Limb (tissue), 2 donors: ENCODE results near the gene CACNA1B.
A peak's percentile ranks its signal among the peaks of the same experiment; 100 is the strongest.

Source experiments
- DNase-seq, 2 donors: peaks; one replicate each; pipeline ENCODE4 v3.0.0-alpha.2; 2016; ENCODE audit errors: extremely low spot score in 2 of 2

The CACNA1B gene

GRCh38 chr9:137877506-137878122, at the start of gene CACNA1B:
TSS of gene CACNA1B (plus strand) at chr9:137877782. CDS start at chr9:137877934, 152 bp downstream.
- peak in 1 of 2 donors; percentile 64 for DNase-seq

DNA sequence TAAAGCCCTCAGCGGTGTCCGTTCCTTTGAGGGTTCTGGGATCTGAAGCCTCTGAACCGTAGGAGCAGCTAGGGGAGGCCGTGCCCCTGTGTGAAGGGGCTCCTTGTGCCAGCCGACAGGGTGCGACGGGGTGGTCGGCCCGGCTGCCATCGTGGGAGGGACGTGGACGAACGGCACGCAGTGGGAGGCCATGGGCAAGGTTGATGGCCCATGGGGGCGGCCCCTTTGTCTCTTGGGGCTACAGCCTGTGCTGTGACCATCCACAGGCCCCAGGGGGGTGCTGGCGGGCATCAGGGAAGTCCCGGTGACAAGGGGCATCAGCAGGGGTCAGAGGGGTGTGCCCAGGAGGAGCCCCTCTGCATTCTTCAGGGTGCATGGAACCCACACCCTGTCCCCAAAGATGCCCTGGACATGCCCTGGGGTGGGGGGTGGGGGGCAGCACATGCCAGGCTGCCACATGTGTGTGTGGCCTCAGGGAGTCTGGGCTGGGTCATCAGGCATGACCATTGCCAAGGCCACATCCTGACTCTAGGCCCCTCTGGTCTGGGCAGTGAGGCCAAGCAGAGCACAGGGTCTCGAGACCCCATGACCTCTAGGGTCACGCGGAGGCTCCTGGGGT, 49.6 kb upstream of the CACNA1B start:
- DNase-seq = peak in 1 of 2 donors; percentile 21

DNA sequence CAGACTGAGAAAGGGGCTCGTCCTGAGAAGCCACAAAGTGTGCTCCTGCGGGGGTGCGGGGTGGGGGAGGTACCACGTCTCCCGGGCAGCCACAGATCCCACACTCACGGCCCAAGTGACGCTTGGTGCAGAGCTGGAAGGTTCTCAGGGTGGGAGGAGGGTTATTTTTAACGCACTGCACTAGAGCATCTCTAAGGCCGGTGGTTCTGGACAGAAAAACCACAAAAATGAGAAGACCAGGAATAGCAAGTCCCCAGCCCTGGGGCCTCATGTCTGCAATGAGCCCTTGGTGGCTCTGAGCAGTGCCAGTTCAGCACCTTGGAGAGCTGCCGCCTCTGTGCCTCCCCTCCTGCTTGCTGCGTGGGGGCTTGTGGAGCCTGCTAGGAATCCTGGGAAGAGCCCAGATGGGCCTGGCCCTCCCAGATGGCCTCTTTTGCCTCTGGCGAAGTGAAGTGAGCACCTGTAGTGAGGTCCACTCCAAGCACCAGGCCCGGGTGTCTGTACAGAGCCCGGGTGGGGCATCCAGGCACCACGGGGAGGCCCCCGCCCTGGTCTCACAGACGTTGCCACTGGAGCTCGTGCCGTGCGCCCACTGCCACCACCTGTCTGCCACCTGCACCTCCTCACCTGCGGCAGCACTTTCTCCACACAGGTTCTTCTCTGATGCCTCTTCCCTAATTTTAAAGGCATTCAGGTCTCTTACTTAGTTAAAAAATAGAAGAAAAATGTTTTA, 48.9 kb upstream of the CACNA1B start:
- peak; percentile 15 to 54 for DNase-seq

DNA sequence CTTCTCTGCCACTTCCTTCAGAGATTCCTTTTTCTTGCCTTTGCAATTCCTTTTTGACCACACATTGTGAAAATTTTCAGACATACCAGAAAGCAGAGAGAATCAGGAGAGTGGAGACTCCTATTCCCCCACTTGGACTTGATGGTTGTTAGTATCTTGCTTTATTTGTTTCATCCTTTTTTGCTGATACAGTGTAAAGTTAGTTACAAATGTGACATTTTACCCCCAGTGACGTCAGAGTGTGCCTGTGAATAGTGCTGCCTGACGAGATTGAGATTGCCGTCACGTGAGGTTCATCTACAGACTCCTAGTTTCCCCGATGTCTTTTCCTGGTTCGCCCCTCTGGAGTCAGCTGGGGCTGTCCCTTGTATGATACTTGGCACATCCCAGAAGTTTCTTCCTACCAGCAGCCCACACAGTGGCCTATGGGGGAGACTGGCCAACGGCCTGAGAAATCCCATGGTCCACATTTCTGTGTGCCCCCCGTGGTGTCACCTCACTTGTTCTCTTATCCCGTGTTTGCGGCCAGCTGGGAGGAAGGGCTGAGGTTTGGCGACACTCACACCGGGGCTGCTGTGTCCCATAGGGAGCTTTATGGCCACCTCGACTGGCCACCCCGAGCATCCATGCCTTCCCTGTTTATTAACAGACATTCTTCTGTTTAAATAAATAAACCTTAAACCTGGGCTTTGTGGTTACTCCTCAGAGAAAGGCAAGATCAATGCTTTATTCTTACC, 48.2 kb upstream of the CACNA1B start:
- no peak for DNase-seq

- no peak for DNase-seq
These were observed 45.3 kb upstream of the CACNA1B start for GRCh38 chr9:137832191-137832700.

DNA sequence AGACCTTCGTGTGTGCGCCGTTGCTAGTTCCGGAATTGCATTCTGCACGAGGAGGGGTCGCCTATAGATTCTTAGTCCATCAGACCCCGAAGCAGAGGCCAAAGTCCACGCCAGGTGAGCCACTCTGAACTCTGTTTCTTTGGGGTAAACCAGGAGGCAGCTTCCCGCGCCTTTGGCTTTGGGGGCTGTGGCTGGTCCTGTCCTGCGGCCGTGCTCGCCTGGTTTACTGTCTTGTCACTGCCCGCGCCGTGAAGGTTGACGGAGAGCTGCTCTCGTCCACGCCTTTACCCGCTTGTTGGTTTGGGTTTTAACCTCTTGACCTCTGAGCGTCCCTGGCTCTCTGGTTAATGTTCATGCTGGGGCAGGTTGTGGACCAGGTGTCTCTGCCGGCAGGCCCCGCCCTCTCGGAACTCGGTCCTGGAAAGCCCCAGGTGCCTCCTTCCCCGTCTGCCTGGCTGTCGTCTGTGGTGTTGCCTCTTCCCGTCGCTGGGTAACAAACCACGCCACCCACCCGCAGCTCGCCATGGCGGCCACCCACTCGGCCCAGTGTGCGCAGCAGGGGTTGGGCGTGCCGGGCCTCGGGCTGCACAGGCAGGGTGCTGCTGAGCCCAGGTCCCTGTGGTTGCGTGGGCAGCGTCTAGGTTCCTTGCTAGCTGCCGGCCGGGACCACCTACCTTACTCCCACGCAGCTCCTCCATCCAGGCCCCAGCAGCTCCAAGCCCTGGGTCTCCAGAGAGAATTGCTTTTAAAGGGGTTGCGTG, 44.6 kb upstream of the CACNA1B start:
- no peak for DNase-seq

DNA sequence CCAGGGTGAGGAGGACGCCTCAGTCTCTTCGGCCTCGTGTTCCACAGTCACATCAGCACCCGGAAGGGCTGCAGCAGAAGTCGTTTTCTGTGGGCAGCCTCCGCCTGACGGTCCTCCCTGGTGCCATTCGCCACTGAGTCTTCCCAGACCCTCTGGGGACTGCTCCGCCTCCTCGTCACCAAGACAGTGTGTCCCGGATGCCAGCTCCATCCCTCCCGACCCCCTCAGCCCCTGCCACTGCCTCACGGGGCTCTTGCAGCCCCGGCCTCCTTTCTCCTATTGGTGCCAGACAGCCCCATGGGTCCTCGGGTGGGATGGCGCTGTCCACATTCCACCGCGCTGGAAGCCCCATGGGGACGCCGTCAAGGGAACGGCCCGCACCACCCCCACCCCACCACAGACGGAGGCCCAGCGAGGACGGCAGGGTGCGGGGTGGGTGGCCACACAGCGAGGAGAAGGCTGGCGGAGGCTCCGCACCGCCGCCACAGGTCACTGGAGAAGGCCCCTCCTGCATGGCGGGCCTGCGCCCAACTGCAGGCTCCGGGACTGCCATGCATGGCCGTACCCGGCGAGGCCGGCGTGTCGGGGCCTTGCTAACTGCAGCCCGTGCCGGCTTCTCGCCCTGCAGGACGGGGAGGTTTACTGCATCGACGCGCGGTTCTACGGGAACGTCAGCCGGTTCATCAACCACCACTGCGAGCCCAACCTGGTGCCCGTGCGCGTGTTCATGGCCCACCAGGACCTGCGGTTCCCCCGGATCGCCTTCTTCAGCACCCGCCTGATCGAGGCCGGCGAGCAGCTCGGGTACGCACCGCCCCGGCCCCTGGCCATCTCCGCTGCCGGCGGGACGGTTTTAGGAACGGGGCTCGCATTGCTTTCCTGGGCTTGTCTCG, 43.6 kb upstream of the CACNA1B start:
- no peak for DNase-seq

DNA sequence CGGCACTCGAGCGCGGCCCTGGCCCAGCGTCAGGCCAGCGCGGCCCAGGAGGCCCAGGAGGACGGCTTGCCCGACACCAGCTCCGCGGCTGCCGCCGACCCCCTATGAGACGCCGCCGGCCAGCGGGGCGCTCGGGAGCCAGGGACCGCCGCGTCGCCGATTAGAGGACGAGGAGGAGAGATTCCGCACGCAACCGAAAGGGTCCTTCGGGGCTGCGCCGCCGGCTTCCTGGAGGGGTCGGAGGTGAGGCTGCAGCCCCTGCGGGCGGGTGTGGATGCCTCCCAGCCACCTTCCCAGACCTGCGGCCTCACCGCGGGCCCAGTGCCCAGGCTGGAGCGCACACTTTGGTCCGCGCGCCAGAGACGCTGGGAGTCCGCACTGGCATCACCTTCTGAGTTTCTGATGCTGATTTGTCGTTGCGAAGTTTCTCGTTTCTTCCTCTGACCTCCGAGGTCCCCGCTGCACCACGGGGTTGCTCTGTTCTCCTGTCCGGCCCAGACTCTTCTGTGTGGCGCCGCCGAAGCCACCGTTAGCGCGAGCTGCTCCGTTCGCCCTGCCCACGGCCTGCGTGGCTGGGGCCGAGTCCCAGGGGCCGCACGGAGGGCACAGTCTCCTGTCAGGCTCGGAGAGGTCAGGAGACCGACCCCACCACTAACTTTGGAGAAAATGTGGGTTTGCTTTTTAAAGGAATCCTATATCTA, 42.6 kb upstream of the CACNA1B start:
- DNase-seq = no peak

GRCh38 chr9:137836151-137836830, 41.3 kb upstream of the CACNA1B start:
- DNase-seq = no peak

DNA sequence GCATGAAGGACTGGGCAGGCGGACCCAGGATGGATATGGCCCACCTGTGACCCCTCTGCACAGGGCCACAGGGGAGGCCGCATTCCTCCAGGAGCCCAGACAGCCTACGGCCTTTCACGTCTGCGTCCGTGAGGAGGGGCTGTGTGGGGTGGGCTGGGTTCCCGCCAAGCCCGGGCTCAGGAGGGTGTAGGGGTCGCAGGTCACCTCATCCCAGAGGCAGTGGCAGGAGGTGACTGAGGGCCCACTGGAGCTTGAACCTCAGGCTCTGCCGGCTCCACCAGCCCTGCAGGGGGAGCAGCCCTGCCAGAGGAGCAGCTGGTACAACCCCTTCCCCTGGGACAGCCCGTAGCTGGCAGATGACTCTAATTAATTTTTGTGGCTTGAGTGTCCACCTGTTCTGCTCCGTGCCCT, 40.7 kb upstream of the CACNA1B start:
- no peak for DNase-seq

DNA sequence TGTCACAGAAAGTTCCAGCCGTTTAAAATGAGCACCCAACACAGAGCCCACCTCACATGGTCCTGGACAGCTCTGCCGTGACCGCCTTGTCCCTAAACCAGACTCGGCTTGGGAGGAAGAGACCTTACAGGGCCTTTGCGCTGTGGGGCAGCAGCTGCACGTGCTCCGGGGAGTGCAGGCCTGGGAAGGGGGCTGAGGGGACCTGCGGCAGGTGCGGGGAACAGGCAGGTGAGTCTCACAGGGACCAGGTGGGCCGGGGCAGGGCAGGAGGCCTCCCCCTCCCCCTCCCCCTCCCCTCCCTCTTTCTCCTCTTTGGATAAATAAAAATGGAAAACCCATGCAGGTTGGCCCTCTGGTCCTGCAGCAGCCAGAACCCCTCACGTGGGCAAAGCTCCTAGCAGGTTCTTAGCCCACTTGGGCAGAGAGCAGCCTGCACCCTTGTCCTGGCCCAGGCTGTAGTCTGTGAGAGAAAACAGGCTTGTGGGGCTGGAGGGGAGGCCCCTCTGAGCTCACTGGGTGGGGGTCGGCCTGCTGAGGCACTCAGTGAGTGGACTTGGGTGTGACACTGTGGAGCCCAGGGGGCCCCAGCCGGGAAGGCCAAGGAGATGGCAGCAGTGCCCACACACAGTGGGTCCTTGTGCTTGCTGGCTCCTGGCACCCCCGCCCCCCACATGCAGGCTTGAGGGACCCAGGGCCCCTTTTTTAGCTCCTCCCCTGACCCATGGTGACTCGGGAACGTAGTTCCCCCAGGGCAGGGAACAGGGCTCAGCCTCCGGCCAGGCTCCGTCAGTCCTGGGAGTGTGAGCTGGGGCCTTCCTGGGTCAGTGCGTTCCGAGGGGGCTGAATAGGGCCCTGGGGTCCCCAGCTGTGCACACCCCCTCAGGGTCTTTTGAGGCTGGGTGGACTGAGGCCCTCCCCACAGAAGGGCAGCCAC, 40.0 kb upstream of the CACNA1B start:
- no peak for DNase-seq

GRCh38 chr9:137838576-137838975, 39.0 kb upstream of the CACNA1B start:
- no peak for DNase-seq

- DNase-seq = no peak
These were observed 34.2 kb upstream of the CACNA1B start for GRCh38 chr9:137843355-137843754.

GRCh38 chr9:137851516-137852267, 25.9 kb upstream of the CACNA1B start:
- no peak for DNase-seq

DNA sequence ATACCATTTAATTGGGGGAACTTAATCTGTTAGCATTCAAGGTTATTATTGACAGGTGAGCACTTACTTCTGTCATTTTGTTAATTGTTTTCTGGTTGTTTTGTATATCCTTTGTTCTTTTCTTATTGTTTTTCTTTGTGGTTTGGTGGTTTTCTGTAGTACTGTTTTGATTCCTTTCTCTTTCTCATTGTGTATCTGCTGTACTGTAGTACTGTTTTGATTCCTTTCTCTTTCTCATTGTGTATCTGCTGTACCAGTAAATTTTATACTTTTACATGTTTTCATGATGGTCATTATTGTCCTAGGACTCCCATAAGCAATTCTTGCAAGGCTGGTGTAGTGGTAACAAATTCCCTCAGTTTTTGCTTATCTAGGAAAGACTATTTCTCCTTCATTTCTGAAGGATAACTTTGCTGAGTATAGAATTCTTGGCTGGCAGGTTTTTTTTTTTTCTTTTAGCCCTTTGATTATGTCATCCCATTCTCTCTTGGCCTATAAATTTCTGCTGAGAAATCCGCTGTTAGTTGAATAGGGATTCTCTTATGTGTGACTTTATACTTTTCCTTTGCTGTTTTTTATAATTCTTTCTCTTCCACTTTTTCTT, 24.1 kb upstream of the CACNA1B start:
- DNase-seq = no peak

- DNase-seq = no peak
These were observed 17.2 kb upstream of the CACNA1B start for GRCh38 chr9:137860361-137860760.
